ENCODE data around the gene GSTA1.
"Not testable (repeated sequence)": the region's sequence is repeated elsewhere in the genome, so short reads cannot be mapped to it uniquely, and the experiment has no call there.

Gene GSTA1

DNA sequence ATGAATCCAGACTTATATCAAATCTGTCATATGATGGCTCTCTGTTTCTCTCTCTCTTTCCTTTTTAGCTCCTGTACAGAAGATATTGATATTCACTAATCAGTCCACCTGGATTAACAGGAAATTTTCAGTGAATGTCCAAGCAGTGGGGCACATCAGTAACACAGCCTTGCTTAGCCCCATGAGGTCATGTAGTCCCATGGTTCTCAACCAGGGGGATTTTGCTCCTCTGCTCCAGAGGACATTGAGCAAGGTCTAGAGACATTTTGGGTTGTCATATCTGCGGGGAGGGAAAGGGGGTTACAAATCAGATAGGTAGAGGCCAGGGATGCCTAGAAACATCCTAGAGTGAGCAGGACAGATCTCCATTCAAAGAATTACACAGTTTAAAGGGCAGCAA lies 810 bp downstream of the GSTA1 start:
- no peak for FAIRE-seq

GRCh38 chr6:52801188-52801841 lies 2.3 kb downstream of the GSTA1 start:
- no peak for FAIRE-seq

GRCh38 chr6:52799272-52799671 lies 4.3 kb downstream of the GSTA1 start:
- not testable (repeated sequence) for FAIRE-seq

DNA sequence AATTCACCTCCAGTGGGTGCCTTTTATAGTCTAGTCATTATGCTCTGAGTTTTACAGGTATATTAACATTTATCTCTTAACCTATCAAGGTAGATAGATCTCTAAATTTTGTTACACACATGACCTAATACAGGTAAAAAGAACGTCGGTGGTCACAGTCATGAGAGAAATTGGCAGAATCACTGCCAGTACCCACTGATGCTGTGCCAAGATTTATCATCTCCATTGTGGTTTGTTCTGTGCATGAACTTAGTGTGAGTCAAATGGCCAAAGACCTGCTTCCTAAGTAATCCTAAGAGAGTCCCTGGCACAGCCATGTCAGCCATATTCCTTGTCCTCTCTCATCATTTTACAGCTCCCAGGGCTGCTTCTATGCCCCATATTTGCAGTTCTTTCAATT lies 9.2 kb downstream of the GSTA1 start:
- not testable (repeated sequence) for FAIRE-seq

DNA sequence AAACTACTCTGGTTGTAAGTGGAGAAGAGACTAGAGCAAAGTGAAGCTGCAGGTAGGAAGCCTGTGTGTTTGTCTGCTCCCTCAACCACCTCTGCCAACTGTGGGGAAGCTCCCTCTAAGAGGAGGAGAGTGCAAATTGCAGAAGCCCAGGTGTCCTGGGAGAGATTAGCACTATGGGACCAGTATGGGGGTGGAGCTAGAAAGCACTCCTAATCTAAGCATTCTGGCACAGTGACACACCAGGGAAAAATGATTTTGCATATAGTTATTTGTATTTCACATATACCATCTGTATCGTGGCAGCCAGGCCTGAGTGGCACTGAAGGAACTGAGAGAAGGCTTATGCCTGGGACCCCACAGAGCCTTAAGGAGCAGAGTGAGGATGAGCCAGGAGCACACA lies 12.8 kb downstream of the GSTA1 start:
- FAIRE-seq = no peak

- FAIRE-seq = not testable (repeated sequence)
Observed at GRCh38 chr6:52789658-52790057, 14.0 kb downstream of the GSTA1 start.

- FAIRE-seq = no peak
Observed at GRCh38 chr6:52788478-52788877, 15.1 kb downstream of the GSTA1 start.

DNA sequence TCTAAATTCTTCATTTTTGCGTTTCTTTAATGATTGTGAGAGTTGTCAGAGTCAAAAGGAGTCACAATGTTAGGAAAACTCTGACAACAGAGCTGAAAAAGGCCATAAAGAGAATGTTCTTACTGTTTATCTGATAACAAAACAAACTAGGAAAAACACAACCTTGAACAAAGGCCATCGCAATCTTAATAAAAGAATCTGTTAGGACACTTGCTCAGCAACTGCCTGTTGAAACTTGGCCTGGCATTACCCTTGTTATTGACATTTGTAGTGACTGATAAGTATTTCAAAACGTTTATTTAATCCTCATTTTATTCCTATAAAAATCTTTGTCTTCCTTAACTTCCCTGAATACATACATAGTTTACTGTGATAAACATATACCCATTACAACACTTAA lies 15.7 kb downstream of the GSTA1 start:
- no peak for FAIRE-seq

GRCh38 chr6:52786249-52786956 lies 17.2 kb downstream of the GSTA1 start:
- FAIRE-seq = no peak

GRCh38 chr6:52782696-52783274 lies 20.8 kb downstream of the GSTA1 start:
- FAIRE-seq = not testable (repeated sequence)

DNA sequence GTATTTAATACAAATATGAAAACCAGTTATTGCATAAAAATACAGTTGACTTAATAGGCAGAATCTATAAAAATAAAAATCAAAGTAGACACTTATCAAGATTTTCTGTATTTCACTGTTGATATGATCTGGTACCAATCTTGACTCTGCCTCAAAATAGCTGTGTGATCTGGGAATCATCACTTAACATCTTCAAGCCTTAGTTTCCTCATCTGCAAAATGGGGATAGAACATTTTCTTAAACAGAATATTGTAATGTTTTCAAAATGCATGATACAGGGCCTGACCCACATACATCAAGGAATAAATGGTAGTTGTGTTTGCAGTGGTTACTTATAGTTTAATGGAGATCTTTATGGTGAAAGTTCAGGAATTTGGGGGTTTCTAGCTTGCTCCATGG lies 21.4 kb downstream of the GSTA1 start:
- not testable (repeated sequence) for FAIRE-seq

DNA sequence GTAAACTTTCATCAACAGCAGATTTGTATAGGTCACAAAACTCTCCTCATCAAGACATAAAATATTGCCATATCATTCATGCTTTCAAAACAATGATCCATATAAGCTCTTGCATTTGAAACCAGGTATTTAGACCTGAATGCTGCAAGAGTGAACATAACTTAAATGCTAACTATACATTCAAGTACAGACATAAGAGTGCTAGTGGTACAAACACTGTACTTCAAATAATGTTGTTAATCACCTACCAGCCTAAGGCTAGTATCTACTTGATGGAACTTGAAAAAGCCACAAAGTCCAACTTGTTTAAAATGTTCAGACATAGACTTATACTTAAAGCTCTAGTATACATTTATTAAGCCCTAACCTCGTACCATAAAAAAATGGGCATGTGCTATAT lies 24.4 kb downstream of the GSTA1 start:
- no peak for FAIRE-seq

DNA sequence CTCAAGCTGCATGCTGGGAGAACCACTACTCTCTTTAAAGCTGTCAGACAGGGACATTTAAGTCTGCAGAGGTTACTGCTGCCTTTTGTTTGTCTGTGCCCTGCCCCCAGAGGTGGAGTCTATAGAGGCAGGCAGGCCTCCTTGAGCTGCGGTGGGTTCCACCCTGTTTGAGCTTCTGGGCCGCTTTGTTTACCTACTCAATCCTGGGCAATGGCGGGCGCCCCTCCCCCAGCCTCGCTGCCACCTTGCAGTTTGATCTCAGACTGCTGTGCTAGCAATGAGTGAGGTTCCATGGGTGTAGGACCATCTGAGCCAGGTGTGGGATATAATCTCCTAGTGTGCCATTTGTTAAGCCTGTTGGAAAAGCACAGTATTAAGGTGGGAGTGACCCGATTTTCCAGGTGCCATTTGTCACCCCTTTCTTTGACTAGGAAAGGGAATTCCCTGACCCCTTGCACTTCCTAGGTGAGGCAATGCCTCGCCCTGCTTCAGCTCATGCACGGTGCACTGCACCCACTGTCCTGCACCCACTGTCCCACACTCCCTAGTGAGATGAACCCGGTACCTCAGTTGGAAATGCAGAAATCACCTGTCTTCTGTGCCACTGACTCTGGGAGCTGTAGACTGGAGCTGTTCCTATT lies 26.8 kb downstream of the GSTA1 start:
- not testable (repeated sequence) for FAIRE-seq

- FAIRE-seq = not testable (repeated sequence)
Observed at GRCh38 chr6:52769399-52769798, 34.2 kb downstream of the GSTA1 start.

DNA sequence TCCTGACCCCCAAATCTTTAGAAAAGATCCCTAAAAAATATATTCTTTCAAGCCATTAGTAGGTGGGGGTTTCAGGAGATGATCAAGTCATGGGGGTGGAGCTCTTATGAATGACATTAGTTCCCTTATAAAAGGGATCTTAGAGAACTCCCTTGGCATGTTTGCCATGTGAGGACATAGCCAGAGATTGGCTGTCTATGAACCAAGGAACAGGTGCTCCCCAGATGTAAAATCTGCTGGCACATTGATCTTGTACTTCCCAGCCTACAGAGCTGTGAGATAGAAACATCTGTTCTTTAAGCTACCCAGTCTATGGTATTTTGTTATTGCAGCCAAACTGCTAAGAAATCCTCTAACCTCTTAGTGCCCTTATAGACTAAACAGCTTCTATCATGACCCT lies 36.0 kb downstream of the GSTA1 start:
- not testable (repeated sequence) for FAIRE-seq

DNA sequence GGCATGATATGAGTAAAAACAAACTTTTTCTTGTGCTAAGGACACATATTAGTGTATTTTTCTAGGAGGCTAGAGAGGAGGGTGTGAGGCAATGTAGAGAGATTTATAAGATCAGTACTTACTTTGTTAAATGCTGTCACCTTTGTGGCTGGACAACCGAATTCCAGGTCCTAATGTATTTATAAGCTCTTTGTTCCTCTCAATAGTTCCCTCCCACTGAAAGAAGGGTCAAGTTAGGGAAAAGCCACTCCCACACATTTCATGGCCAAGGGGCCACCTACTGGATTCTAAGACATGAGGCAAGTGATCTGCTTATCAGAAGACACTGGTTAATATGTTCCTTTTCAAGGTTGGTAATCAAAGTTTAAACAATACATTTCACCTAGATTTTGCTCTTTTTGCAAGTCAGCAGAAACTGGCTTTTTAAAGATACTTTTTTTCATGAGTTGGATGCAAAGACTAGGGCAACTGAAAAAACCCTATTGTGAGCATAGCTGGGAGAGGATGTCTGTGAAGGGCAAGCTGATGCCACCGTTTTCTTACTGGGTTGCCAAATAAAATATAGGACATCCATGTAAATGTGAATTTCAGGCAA lies 40.2 kb downstream of the GSTA1 start, which contains the start of gene GSTA2:
Gene GSTA2, minus strand, starts transcription at position 154 of the 595 bp plus-strand sequence. CDS start 5,528 bp downstream, outside the sequence.
- not testable (repeated sequence) for FAIRE-seq

DNA sequence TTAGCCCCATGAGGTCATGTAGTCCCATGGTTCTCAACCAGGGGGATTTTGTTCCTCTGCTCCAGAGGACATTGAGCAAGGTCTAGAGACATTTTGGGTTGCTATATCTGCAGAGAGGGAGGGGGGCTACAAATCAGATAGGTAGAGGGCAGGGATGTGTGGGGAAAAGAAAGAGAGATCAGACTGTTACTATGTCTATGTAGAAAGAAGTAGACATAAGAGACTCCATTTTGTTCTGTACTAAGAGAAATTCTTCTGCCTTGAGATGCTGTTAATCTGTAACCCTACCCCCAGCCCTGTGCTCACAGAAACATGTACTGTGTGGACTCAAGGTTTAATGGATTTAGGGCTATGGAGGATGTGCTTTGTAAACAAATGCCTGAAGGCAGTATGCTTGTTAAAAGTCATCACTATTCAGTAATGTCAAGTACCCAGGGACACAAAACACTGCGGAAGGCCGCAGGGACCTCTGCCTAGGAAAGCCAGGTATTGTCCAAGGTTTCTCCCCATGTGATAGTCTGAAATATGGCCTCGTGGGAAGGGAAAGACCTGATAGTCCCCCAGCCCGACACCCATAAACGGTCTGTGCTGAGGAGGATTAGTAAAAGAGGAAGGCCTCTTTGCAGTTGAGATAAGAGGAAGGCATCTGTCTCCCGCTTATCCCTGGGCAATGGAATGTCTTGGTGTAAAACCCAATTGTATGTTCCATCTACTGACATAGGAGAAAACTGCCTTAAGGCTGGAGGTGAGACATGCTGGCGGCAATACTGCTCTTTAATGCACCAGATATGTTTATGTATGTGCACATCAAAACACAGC lies 41.7 kb downstream of the GSTA1 start:
- not testable (repeated sequence) for FAIRE-seq

DNA sequence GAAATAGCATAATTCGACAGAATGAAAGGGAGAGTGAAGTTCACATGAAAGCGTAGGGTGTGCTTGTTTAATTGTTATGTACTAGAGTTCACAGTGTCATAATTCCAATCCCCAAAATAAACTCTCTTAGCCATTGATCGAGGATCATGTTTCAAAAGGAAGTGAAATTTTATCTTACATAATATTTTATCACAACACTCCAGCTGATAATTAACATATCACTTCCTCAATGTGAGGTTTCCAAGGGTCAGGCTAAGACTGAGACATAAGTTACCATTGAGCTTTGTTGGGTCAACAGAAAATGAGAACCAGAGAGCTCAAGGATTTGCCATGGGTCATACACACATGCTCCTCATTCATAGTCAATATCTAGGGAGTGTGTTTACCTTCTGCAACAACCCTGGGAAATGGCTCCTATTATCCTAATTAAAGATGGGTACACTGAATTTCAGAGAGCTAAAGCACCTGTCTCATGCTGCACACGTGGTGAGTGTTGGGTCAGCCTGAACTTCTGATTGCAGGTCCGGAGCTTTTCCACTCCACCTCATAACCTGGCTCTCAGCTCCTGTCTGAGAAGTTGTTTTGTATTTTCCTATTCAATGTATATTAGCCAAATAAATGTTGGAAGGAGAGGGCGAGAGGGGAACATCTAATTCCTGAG lies 43.4 kb downstream of the GSTA1 start:
- no peak for FAIRE-seq

DNA sequence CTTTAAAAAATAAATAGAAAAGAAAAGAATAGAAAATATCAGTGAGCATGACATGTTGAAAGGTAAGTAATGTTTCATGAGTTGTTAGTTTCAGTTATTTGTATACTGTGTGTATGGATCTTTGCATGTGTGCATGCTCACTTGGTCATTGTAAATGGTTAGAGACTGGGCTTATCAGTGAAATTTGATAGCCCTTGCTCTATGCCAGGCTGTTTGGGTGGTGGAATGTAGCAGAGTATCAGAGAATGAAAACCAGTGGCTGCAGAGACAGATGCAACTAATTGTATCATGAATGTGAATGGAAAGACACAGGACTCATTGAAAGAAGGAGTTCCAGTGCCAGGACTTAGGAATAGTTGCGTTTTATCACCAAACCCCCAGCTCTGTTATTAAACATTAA lies 44.5 kb downstream of the GSTA1 start:
- no peak for FAIRE-seq

GRCh38 chr6:52757651-52758338 lies 45.8 kb downstream of the GSTA1 start:
- not testable (repeated sequence) for FAIRE-seq

GRCh38 chr6:52754443-52754842 lies 49.2 kb downstream of the GSTA1 start:
- no peak for FAIRE-seq

All from colon (tissue), 2 donors.